ENCODE results near the gene LGR6.
"Not testable (repeated sequence)": the region's sequence is repeated elsewhere in the genome, so short reads cannot be mapped to it uniquely, and the experiment has no call there.

The LGR6 gene

GRCh38 chr1:202221911-202222909, 28.6 kb downstream of the LGR6 start:
- DNase-seq (ENCODE audit: low read depth in 3 of 3) = no peak

GRCh38 chr1:202223121-202223860, 29.7 kb downstream of the LGR6 start:
- no peak for DNase-seq (ENCODE audit: low read depth in 3 of 3)

GRCh38 chr1:202224453-202224852, 30.9 kb downstream of the LGR6 start:
- DNase-seq (ENCODE audit: low read depth in 3 of 3) = no peak

GRCh38 chr1:202225131-202225530, 31.5 kb downstream of the LGR6 start:
- no peak for DNase-seq (ENCODE audit: low read depth in 3 of 3)

GRCh38 chr1:202227053-202227672, 33.6 kb downstream of the LGR6 start:
- no peak for DNase-seq (ENCODE audit: low read depth in 3 of 3)

- DNase-seq (ENCODE audit: low read depth in 3 of 3) = no peak
Measured at GRCh38 chr1:202227997-202228401, 34.4 kb downstream of the LGR6 start.

GRCh38 chr1:202228484-202229122, 35.0 kb downstream of the LGR6 start:
- DNase-seq (ENCODE audit: low read depth in 3 of 3) = no peak

- DNase-seq (ENCODE audit: low read depth in 3 of 3) = no peak
Measured at GRCh38 chr1:202229376-202229775, 35.8 kb downstream of the LGR6 start.

GRCh38 chr1:202230061-202230938, 36.7 kb downstream of the LGR6 start:
- no peak for DNase-seq (ENCODE audit: low read depth in 3 of 3)

- no peak for DNase-seq (ENCODE audit: low read depth in 3 of 3)
Measured at GRCh38 chr1:202230939-202231645, 37.5 kb downstream of the LGR6 start.

- no peak for DNase-seq (ENCODE audit: low read depth in 3 of 3)
Measured at GRCh38 chr1:202233171-202233570, 39.6 kb downstream of the LGR6 start.

- DNase-seq (ENCODE audit: low read depth in 3 of 3) = no peak
Measured at GRCh38 chr1:202233804-202234203, 40.2 kb downstream of the LGR6 start.

- DNase-seq (ENCODE audit: low read depth in 3 of 3) = no peak
Measured at GRCh38 chr1:202234331-202235002, 40.9 kb downstream of the LGR6 start.

- no peak for DNase-seq (ENCODE audit: low read depth in 3 of 3)
Measured at GRCh38 chr1:202235003-202235660, 41.5 kb downstream of the LGR6 start.

- DNase-seq (ENCODE audit: low read depth in 3 of 3) = peak; percentile 61 to 64 (median 62)
Measured at GRCh38 chr1:202235856-202236837, 42.5 kb downstream of the LGR6 start.

GRCh38 chr1:202237052-202237451, 43.5 kb downstream of the LGR6 start:
- peak in 2 of 3 donors; percentile 27 to 28 for DNase-seq (ENCODE audit: low read depth in 3 of 3)

GRCh38 chr1:202238914-202239313, 45.3 kb downstream of the LGR6 start:
- no peak for DNase-seq (ENCODE audit: low read depth in 3 of 3)

- not testable (repeated sequence) for DNase-seq (ENCODE audit: low read depth in 3 of 3)
Measured at GRCh38 chr1:202240226-202240625, 46.6 kb downstream of the LGR6 start.

Data from stimulated activated CD4-positive, alpha-beta T cell treated with anti-CD3 and anti-CD28 coated beads, TNF-alpha, amount 100 ng/mL, for 48 hours (primary cell).